PFSK-1 (cell line): ENCODE data around the gene GFOD1.

ENCODE experiments used
- POLR2AphosphoS5 ChIP-seq: IDR thresholded peaks from 2 replicates; pipeline ENCODE4 v1.6.1; 2012; ENCODE audit warnings: low read depth, mild to moderate bottlenecking, control low read depth, low read length, moderate library complexity
- TF ChIP-seq, protein P1 (sequence below), 2 experiments: IDR thresholded peaks; 2 replicates each; pipeline versions ENCODE4 v1.6.1 to v1.8.0; 2011 to 2012; ENCODE audit warnings: low read depth in 2 of 2, low read length in 2 of 2, control low read depth in 1 of 2, inconsistent platforms in 1 of 2, mild to moderate bottlenecking in 1 of 2, moderate library complexity in 1 of 2; ENCODE audit not compliant: insufficient read depth in 1 of 2

GRCh38 chr6:13463941-13464340, 23.5 kb downstream of the GFOD1 start:
- no peak for TF ChIP-seq POLR2AphosphoS5
- TF ChIP-seq, protein P1, sequence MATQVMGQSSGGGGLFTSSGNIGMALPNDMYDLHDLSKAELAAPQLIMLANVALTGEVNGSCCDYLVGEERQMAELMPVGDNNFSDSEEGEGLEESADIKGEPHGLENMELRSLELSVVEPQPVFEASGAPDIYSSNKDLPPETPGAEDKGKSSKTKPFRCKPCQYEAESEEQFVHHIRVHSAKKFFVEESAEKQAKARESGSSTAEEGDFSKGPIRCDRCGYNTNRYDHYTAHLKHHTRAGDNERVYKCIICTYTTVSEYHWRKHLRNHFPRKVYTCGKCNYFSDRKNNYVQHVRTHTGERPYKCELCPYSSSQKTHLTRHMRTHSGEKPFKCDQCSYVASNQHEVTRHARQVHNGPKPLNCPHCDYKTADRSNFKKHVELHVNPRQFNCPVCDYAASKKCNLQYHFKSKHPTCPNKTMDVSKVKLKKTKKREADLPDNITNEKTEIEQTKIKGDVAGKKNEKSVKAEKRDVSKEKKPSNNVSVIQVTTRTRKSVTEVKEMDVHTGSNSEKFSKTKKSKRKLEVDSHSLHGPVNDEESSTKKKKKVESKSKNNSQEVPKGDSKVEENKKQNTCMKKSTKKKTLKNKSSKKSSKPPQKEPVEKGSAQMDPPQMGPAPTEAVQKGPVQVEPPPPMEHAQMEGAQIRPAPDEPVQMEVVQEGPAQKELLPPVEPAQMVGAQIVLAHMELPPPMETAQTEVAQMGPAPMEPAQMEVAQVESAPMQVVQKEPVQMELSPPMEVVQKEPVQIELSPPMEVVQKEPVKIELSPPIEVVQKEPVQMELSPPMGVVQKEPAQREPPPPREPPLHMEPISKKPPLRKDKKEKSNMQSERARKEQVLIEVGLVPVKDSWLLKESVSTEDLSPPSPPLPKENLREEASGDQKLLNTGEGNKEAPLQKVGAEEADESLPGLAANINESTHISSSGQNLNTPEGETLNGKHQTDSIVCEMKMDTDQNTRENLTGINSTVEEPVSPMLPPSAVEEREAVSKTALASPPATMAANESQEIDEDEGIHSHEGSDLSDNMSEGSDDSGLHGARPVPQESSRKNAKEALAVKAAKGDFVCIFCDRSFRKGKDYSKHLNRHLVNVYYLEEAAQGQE (IDR thresholded peaks at IDR 0.05; ENCODE audit: insufficient read depth in 1 of 2, low read depth in 2 of 2, low read length in 2 of 2), result no peak
